CD4-positive, alpha-beta T cell treated with Interleukin-6 for 4 hours (primary cell): ENCODE data around the gene SLC20A1.
A peak's percentile ranks its signal among the peaks of the same experiment; 100 is the strongest.
"Not testable (repeated sequence)": the region's sequence is repeated elsewhere in the genome, so short reads cannot be mapped to it uniquely, and the experiment has no call there.

Experiments
- DNase-seq: peaks from one replicate; pipeline ENCODE4 v3.0.0-alpha.2; 2020; ENCODE audit warnings: mixed read lengths

SLC20A1 gene

GRCh38 chr2:112686348-112687217 lies 40.8 kb downstream of the SLC20A1 start:
- no peak for DNase-seq

DNA sequence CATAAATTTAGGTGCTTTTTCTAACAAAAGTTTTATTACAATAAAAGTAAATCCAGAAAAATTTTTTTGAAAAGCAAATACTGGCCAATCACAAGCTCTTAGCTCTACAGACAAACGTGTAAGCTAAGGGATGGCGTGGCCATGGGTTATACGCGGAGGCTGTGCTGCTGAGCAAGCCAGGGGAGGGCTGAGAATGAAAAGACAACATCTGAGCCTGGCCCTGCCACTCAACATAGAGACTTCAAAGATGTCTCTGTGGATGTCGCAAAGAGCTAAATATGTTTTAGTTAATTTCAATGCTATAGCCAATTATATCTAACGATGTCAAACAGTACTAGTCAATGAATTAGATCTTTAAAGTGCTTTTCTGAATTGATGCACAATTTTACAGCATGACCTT lies 41.8 kb downstream of the SLC20A1 start:
- DNase-seq = no peak

- no peak for DNase-seq
These were observed 42.5 kb downstream of the SLC20A1 start for GRCh38 chr2:112688086-112688880.

DNA sequence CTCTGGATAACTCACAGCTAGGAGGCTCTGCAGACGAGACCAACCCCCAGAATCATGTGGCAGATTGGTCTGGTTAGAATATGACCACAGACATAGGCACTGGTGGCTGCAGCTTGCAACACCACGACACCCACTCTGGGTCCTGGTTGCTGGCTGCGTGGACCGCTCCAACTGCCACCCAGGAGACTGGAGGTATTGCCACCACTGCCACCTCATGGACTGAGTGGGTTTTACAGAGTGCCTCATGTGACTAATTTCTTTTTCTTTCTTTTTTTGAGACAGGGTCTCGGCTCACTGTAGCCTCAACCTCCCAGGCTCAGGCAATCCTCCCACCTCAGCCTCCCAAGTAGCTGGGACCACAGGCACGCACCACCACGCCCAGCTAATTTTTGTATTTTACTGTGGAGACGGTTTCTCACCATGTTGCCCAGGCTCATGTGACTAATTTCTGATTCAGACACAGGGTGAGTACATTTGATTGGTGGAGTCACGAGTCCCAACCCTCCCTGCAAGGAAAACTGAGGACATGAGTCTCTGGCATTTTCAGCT lies 45.2 kb downstream of the SLC20A1 start:
- DNase-seq = peak; percentile 76

DNA sequence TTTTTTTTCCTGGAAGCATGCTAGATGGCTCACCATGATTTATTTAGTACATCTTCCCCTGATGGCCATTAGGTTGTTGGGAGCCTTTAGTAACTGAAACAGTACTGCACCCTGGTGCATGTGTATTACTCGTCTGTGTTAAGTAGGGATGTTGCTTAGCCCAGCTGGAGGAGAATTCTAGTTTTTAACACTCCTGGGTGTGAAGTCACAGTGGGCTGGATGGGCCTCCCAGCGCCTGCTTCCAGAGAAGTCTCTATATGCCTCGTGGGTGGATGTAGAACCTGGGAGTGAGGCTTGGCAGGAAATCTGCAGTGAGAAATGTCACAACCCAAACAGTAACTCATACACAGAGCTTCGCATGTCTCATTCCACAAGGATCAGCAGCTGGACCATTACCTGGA lies 46.1 kb downstream of the SLC20A1 start:
- DNase-seq = no peak

- peak; percentile 70 for DNase-seq
These were observed 46.8 kb downstream of the SLC20A1 start for GRCh38 chr2:112692495-112692911.

DNA sequence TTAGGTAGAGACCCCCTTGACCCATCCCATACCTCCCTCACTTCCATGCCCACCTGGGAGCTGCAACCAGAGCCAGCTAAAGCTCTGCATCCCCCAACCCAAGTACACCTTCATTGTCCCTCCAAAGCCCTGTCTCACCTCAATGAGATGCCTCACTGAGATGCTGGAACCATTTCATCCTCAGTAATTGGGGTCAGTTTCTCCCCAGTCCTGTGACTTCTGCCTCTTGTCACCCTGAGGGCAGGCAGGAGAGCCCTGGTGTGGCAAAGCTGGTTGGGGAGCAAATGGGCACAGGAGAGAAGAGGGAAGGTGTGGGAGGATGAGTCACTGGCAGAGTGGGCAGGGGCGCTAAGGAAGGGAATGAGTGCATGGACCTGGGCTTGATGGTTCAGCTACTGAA lies 47.2 kb downstream of the SLC20A1 start:
- DNase-seq = no peak

DNA sequence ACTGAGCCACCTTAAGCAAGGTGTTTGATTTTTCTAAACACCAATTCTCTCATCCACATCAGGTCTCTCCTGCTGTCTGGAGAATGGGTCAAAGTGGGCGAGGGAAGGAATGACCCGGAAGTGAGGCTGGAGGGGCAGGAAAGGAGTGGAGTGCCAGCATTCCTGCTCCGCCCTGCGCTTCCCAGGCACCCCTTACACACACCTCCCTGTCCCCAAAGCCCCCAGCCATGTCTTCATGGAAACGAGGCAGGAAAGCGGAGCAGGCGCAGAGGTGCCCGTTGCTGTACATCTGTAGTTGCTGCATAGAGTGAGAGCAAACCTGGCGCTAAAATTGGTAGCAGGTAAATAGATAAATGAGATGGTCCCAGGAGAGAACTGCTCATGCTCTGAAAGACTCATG lies 47.9 kb downstream of the SLC20A1 start:
- DNase-seq = no peak

- no peak for DNase-seq
These were observed 48.4 kb downstream of the SLC20A1 start for GRCh38 chr2:112694182-112694581.

DNA sequence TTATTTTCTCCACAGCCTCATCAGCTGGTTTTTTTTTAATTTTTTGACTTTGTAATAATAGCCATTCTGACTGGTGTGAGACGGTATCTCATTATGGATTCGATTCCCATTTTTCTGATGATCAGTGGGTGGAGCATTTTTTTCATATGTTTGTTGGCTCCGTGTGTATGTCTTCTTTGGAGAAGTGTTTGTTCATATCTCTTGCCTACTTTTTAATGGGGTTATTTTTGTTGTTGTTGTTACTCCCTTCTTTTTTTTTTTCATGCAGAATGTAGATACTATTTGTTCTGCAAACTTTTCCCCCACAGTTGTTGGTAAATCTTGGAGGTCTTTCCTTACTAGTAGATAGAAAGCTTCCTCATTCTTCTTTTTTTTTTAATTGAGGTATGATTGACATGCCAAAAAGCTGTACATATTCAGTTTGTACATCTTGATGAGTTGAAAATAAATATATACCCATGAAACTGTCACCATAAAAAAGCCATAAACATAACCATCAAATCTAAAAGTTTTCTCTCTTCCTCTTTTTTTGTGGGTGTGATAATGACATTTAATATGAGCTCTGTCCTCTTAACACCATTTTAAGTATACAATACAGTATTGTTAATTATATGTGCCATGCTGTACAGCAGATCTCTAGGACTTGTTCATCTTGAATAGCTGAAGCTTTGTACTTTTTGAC lies 53.2 kb downstream of the SLC20A1 start:
- no peak for DNase-seq

DNA sequence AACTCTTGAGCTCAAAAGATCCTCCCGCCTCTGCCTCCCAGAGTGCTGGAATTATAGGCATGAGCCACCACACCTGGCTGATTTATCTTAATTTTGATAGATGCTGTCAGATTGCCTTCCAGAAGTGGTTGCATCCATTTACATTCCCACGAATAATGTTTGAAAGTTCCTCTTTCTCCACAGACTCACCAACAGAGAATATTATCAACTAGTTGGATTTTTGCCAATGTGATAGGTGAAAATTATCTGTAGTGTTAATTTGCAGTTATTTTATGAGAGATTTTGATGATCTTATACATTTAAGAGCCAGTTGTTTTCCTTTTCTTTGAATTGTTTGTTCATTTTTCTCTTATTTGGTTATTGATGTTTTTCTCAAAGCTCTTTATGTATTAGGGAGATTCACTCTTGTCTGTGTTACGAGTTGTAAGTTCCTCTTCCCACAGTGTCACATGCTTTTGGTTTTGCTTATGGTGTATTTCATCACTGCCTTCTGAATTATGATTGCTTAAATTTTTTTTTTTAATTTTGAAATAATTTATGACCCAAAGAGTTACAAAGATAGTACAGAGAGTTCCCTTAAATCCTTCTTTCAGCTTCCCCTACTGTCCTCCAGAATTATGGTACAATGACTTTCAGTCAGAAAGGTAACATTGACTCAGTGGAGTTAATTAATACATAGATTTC lies 54.4 kb downstream of the SLC20A1 start:
- DNase-seq = no peak

DNA sequence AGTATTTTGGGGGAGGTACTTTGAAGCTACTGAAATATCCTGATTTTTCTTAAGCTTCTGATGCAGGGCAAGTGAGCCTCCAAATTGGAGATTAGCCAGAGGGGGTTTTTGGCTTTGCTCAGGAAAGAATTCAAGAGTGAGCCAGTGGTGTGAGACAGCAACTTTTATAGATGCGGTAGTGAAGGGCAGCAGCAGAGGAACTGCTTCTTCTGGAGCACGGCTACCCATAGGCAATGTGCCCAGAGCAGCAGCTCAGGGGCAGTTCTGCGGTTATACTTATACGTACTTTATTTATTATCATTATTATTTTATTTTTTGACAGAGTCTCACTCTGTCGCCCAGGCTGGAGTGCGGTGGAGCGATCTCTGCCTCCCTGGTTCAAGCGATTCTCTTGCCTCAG lies 55.3 kb downstream of the SLC20A1 start:
- no peak for DNase-seq

GRCh38 chr2:112703684-112704083 lies 57.9 kb downstream of the SLC20A1 start:
- DNase-seq = no peak

- no peak for DNase-seq
These were observed 59.8 kb downstream of the SLC20A1 start for GRCh38 chr2:112705575-112705974.

GRCh38 chr2:112706170-112706664 lies 60.5 kb downstream of the SLC20A1 start:
- DNase-seq = peak; percentile 52

DNA sequence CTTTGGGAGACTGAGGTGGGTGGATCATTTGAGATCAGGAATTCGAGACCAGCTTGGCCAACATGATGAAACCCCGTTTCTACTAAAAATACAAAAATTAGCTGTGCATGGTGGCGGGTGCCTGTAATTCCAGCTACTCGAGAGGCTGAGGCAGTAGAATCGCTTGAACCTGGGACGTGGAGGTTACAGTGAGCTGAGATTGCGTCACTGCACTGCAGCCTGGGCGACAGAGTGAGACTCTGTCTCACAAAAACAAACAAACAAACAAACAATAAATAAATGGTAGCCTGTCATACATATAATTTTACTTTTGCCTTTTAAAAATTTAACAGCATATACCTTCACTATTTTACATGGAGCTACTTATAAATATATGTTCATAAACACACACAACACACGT lies 61.2 kb downstream of the SLC20A1 start:
- not testable (repeated sequence) for DNase-seq

DNA sequence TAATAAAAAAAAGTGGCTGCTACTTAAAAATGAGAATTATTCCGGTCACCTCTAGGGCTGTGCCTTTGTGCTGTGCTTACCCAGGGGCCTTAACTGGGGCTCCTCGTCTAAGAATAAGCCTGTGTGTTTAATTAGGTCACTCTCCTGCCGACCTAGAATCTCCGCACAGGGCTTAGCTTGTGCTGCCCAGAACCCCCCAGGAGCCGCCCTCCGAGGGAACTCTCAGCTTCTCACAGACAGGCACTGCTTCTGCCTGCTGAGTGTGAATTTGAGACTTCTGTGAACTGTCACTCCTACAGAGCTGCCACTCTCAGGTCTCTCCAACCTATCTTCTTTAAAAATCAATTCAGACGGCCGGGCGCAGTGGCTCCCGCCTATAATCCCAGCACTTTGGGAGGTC lies 63.2 kb downstream of the SLC20A1 start:
- no peak for DNase-seq

DNA sequence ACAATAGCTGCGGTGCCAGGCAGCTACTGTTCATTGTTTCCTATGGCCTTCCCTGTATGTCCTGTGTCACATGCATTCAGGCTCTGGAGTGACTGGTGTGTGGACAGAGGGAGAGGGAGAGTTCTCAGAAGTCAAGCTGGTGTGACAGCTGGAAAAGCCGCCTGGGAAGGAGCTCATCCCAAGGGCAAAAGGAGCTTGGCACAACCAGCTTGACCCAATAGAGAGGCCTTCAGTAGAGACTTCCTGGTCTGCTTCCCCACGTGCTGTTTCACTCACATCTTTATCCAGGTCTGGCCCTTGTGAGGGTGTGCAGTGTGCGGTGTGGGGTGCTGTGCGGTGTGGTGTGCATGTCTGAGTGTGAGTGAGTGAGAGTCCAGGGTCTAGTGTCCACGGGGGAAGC lies 64.0 kb downstream of the SLC20A1 start:
- no peak for DNase-seq

DNA sequence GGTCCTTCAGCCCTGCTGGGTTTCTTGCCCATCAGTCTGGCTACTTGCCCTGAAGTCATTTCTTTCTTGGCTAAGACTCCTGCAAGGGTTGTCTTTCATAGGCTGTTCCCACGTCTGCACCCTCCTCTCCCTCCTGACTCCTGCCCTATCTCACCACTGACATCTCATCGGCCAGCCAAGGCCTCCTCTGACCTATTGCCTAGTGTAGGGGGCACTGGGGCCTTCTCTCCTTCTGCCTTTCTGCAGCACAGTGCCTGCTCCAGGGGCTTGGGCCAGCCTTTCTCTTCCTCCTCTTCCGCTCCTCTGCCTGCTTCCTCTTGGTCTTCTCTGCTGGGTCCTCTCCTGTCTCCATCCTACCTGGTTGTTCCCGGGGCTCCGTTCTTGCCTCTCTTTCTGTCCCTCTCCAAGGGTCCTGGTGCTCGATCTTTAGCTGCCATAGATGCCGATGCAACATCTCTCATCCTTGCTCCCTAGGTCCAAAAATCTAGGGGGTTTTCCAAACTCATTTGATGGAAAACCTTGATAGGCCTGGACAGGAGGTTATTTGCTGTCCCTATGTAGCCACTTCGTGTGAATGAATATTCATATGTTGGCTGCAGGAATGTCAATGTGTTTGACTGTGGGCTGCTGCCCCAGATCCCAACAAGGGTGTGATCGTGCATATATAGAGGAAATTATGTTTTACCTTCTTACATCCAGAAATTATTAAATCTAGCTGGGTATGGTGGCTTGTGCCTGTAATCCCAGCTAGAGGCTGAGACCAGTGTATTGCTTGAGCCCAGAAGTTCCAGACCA lies 65.4 kb downstream of the SLC20A1 start:
- no peak for DNase-seq

DNA sequence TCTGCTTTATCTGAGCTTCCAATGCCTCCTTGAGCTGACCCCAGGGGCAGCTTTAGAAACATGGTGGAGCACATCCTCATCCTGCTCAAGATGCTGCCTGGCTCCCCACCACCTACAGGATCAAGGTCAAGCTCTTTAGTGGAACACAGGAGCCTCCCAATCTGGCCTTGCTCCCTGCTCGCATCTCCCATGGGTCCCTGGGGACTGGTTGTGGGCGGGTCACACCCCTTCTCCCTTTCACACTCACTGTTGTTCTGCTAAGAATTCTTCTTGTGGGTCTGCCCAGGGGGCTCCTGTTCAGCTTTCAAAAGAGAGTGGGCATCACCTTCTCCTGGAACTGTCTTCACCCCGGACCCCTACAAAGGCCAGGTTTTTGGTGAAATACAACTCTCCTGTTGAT lies 66.7 kb downstream of the SLC20A1 start:
- no peak for DNase-seq

GRCh38 chr2:112712903-112713584 lies 67.3 kb downstream of the SLC20A1 start:
- DNase-seq = no peak
